Stimulated activated effector memory CD8-positive, alpha-beta T cell treated with anti-CD3 and anti-CD28 coated beads, Interleukin-12 subunit alpha, Interleukin-12 subunit beta, amount 100 ng/mL, for 72 hours (primary cell): ENCODE results near the gene TK2.
"Not testable (repeated sequence)": the region's sequence is repeated elsewhere in the genome, so short reads cannot be mapped to it uniquely, and the experiment has no call there.

ENCODE experiments used
- ATAC-seq: fragments of 150-1000 bp; cut with Tn5 transposase; 2 replicates; pipeline ENCODE4 v1.10.0; 2021
- DNase-seq, 2 donors: peaks; one replicate each; pipeline ENCODE4 v3.0.0; 2021 to 2022; ENCODE audit warnings: low spot score in 2 of 2
- H3K27ac Mint-ChIP-seq: one replicate; pipeline ENCODE4 v1.8.0; 2022; ENCODE audit warnings: mild to moderate bottlenecking, mixed read lengths
- H3K36me3 Mint-ChIP-seq: one replicate; pipeline ENCODE4 v1.8.0; 2022; ENCODE audit warnings: mild to moderate bottlenecking, mixed read lengths
- H3K4me1 Mint-ChIP-seq: one replicate; pipeline ENCODE4 v1.8.0; 2022; ENCODE audit warnings: mixed read lengths
- H3K4me3 Mint-ChIP-seq: one replicate; pipeline ENCODE4 v1.8.0; 2022; ENCODE audit warnings: mild to moderate bottlenecking, mixed read lengths
- H3K9me3 Mint-ChIP-seq: one replicate; pipeline ENCODE4 v1.8.0; 2022; ENCODE audit warnings: mixed read lengths

Gene TK2

DNA sequence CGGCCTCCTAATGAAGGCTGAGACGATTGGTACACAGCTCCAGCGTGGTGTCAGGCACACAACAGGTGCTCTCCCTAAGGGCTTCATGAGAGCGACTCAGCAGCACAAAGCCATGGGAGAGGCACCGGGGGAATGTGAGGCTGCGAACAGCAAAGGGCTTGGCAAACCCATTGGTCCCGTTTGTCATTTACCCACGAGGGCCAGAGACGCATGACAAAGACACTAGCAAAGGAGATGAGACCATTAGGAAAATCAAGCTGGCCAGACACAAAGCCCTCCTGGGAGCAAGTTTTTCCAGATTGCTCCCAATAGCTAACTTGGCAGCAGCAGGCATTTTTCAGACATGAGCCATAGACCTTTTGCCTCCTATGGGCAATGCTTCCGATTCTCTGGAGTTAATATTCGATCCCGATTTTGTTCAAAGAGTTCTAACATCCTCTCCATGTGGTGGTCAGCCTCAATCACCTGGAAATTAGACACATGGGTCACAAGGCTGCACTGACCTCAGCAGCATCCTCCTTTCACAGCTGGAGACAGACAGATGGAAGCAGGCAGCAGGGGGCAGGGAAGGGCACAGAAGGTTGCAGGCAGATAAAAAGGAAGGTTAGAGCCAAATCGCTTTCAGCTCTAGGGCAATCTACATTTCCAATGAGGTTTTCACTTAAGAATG is 38.2 kb downstream of the TK2 start:
- H3K27ac Mint-ChIP-seq, result no peak overlapping the region
- H3K36me3 Mint-ChIP-seq, result peaks cover under 1% of the 10 kb centered on the region
- H3K9me3 Mint-ChIP-seq, result no peaks in the 10 kb centered on the region
- ATAC-seq (no peak), DNase-seq (no peak)
- peaks cover 24% of the 10 kb centered on the region for H3K4me1 Mint-ChIP-seq
- no peak overlapping the region for H3K4me3 Mint-ChIP-seq

DNA sequence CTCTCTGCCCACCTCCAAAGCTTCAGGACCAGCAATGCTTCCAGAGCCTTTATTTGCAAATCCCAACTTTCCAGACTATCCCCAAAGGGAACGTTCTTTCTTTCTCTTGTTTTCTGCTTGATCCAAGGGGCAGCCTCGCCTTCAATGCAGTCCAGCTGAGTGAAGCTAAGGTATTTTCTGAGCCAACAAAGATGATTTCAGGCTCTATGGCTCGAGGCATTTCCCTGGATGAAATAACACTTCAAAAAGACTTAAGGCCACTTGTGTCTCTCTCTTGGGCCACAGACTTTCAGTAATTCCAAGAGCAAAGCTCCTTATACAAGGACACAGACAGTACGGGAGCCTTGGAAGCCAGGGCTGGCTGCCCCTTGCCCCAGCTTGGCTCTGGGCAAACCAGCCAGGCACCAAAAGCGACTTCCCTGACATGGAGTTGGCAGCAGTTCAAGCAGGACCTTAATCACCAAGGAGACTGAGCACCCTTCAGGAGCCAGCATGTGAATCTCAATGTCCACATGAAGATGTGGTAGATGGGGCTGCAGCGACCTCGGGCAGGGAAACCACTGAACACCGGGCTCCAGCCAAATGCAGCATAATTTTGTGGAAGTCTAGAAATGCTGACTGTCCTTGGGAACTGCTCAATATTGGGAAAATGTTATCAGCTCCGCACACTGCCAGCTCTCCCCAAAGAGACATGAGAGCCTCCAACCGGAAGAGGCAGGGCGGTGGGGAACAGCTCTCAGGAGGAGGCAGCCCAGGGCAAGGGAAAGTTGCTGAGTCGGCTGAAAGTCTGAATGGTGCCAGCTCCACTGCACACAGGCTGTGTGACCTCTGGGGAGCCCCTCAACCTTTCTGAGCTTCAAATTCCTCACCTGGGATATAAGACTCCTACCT is 39.0 kb downstream of the TK2 start:
- Mint-ChIP-seq H3K4me3 (no peak overlapping the region), H3K9me3 (no peaks in the 10 kb centered on the region), H3K4me1 (peaks cover 16% of the 10 kb centered on the region), H3K36me3 (no peaks in the 10 kb centered on the region), H3K27ac (no peak overlapping the region)
- DNase-seq (no peak), ATAC-seq (no peak)

DNA sequence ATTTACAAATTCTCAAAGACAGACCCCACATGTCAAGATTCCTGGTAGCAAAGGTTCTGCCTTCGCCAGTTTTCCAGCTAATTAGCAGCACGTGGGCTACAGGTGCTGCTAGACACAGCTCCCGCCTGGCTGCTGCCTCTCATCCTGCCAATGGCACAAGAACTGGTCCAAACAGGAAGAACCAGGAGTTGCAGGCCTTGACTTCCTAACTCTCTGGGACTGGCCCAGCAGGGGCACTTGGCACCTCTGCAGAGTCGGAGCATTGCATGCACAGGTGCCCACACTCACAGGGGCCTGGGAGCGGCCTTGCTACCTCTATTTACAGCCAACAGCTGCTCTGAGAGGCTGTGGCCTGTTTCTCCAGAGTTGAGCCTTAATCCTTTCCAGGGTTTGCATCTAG is 39.6 kb downstream of the TK2 start:
- H3K4me1 Mint-ChIP-seq, result peaks cover 10% of the 10 kb centered on the region
- DNase-seq (no peak), ATAC-seq (no peak)
- H3K27ac Mint-ChIP-seq, result no peak overlapping the region
- H3K36me3 Mint-ChIP-seq, result no peaks in the 10 kb centered on the region
- H3K4me3 Mint-ChIP-seq, result no peak overlapping the region
- no peaks in the 10 kb centered on the region for H3K9me3 Mint-ChIP-seq

DNA sequence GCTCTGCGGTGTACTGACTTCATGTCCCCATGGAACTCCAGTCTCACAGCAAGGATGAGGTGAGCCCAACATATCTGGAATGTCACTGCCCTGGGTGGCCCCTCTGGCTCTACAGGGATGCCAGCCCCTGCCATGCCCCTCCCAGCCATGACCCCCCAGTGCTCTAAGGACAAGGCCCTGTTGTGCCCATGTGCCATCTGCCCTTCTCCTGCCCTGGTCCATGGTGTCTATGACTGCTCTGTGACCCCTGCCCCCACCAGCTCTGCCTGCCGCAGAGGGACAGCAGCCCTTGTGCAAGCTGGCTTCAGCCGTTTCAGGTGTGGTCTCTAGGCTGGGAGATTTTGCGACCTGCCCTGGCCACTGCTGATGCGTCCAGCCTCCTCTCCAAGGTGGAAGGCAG is 40.3 kb downstream of the TK2 start:
- Mint-ChIP-seq H3K4me1 (peaks cover 5% of the 10 kb centered on the region), H3K27ac (no peak overlapping the region), H3K9me3 (no peaks in the 10 kb centered on the region), H3K36me3 (no peaks in the 10 kb centered on the region), H3K4me3 (no peak overlapping the region)
- ATAC-seq (no peak), DNase-seq (no peak)

DNA sequence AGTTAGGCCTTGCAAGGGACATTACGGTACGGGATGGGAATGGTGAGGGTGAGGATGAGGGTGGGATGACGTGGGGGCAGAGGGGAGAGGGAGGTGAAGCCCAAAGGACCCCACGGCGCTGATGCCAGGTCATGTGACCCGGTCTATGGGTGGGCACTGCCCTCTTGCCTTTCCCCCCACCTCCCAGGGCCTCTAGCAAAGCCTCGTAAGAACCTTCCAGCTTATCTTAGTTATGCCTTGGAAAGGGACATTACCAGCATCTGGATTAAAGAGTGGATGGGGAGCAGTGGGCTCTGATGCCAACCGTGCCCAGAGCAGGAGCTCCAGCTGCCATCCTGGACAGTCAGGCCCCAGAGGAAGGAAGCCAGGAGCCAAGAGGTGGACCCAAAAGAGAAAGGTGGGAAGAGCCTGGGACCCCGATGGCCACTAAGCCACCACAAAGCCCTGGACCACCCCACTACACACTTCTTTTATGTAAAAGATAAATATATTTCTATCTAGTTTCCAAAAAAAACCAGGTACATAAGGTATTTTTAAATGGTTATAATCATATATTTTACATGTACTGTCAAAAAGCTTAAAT is 40.9 kb downstream of the TK2 start:
- H3K27ac Mint-ChIP-seq, result no peak overlapping the region
- ATAC-seq, result no peak

DNA sequence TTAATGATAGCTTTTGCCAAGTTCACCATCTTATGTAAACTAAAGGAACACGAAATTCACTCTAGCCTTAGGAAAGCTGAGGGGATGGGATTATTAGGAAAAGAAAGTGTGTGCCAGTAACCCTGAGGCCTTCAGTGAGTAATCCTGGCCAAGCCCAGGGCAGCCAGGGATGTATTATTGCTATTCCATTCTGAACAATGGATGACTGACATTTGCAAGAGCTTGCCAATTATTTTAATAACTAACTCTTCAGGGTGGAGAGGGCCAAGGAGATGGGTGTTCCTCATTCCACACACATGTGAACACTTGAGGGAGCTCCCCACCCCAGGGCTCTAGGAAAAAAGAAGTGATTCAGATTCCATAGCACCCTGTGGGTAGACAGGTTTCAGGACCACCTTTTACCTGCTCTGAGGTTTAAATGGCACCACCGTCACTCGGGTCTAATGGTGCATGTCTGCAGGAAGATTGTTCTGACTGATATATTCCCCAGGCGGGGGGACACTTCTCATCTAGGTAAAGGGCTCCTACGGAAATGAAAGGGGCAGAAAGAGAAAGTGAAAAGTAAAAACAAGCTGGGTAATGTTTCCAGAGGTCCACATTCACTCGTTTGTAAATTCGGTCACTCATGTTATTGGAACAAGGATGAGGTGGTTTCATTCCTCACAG is 41.5 kb downstream of the TK2 start:
- Mint-ChIP-seq H3K9me3 (no peaks in the 10 kb centered on the region), H3K4me1 (peaks cover 6% of the 10 kb centered on the region), H3K36me3 (no peaks in the 10 kb centered on the region), H3K27ac (no peak overlapping the region), H3K4me3 (no peak overlapping the region)
- DNase-seq, result no peak
- peak; percentile 13 for ATAC-seq

More for the DNA sequence above, 40.9 kb downstream of the TK2 start:
- Mint-ChIP-seq H3K36me3 (no peaks in the 10 kb centered on the region), H3K4me3 (no peak overlapping the region), H3K4me1 (peaks cover 5% of the 10 kb centered on the region), H3K9me3 (no peaks in the 10 kb centered on the region)
- DNase-seq, result no peak

DNA sequence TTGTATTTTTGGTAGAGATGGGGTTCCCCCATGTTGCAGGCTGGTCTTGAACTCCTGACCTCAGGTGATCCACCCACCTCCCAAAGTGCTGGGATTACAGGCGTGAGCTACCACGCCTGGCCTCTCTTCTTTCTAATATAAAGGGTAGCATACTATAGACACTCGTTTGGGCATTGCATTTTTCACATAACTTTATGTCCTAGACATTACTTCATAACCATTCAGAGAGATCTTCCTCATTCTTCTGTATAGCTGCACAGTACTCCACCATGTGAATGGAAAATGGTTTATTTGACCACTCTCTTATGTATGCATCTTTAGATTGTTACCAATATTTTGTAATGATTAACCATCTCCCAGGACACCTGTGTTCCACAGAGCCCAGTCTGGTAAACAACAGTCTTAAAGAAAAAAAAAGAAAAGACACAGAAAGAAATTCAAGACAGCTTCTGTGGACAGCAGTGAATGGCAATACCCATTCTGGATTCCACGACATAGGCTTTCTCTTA is 42.1 kb downstream of the TK2 start:
- Mint-ChIP-seq H3K36me3 (no peaks in the 10 kb centered on the region), H3K9me3 (no peaks in the 10 kb centered on the region), H3K27ac (peak overlapping the region; percentile 38), H3K4me1 (peaks cover 11% of the 10 kb centered on the region), H3K4me3 (no peak overlapping the region)
- ATAC-seq, result no peak
- DNase-seq, result no peak

DNA sequence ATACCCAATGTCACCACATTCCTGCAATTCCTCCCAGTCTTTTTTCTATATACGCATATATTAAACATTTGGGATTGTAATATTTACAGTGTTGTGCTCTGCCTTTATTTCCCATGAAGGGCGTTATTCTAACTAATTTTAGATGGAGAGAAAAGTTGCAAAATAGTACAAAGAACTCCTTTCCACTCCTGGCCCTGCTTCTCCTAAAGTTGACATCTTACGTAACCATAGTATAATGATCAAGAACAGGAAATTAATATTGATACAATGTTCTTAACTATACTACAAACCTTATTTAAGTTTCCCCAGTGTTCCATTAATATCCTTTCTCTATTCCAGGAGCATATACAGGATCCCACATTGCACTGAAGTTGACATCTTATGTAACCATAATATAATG is 46.3 kb downstream of the TK2 start:
- H3K27ac Mint-ChIP-seq, result peak overlapping the region; percentile 6

DNA sequence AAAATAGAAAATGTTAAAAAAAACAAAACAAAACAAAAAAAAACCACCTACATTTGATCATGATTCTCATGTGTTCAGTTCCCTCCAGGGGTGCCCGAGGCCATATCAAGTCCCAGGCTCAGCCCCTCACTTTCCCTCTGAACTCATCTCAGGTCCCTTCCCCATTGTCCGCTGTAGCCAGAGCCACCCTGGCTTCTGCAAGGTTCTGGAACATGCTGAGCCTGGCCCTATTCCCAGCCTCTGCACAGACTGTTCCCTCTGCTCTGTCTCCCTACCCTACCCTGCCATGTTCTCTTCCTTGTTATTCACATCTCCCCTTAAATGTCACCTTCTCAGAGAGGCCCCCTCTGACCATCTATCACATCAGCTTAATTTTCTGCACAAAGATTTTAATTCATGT is 46.9 kb downstream of the TK2 start:
- Mint-ChIP-seq H3K36me3 (no peaks in the 10 kb centered on the region), H3K27ac (peak overlapping the region; percentile 6), H3K4me1 (peaks cover 5% of the 10 kb centered on the region), H3K9me3 (no peaks in the 10 kb centered on the region), H3K4me3 (no peak overlapping the region)
- DNase-seq, result no peak
- ATAC-seq, result no peak

More for the DNA sequence above, 46.3 kb downstream of the TK2 start:
- Mint-ChIP-seq H3K9me3 (no peaks in the 10 kb centered on the region), H3K4me1 (peaks cover 5% of the 10 kb centered on the region), H3K4me3 (no peak overlapping the region), H3K36me3 (no peaks in the 10 kb centered on the region)
- DNase-seq, result no peak
- no peak for ATAC-seq

DNA sequence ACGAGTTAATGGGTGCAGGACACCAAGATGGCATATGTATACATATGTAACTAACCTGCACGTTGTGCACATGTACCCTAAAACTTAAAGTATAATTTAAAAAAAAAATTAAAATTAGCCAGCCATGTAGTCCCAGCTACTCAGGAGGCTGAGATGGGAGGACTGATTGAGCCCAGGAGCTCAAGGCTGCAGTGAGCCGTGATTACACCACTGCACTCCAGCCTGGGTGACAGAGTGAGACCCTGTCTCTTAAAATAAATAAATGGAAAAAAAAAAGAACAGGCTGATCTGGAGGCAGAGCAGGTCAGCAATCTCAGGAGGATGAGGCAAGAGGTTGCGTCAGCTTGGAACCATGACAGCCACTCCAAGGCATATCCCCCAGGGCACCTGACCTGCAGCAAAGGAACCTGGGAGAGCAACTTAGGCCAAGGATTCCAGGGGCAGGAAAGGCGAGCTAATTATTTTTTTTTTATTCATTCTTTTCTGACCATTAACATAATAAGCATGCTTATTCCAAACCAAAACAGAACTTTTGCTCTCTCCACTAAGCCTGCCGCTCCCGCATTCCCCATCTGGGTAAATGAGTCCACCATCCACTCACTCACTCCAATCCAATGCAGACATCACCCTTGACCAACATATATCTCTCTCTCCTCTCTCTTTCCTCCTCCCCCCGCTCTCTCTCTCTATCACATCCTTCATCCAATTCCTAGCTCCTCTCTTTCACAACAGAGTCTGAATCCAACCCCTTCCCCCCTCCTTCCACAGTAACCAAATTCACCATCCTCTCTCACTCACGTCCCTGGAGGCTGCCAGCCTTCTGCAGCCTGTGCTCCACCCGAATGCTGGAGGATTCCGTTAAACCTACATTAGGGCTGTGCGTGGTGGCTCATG is 47.7 kb downstream of the TK2 start:
- Mint-ChIP-seq H3K27ac (no peak overlapping the region), H3K9me3 (no peaks in the 10 kb centered on the region), H3K36me3 (no peaks in the 10 kb centered on the region), H3K4me1 (peaks cover 5% of the 10 kb centered on the region), H3K4me3 (no peak overlapping the region)
- ATAC-seq, result no peak
- DNase-seq, result no peak

DNA sequence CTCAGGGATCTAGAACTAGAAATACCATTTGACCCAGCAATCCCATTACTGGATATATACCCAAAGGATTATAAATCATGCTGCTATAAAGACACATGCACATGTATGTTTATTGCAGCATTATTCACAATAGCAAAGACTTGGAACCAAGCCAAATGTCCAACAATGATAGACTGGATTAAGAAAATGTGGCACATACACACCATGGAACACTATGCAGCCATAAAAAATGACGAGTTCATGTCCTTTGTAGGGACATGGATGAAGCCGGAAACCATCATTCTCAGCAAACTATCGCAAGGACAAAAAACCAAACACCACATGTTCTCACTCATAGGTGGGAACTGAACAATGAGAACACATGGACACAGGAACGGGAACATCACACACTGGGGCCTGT is 48.4 kb downstream of the TK2 start:
- not testable (repeated sequence) for H3K4me1 Mint-ChIP-seq, ATAC-seq, DNase-seq, H3K9me3 Mint-ChIP-seq, H3K27ac Mint-ChIP-seq, H3K4me3 Mint-ChIP-seq, H3K36me3 Mint-ChIP-seq

DNA sequence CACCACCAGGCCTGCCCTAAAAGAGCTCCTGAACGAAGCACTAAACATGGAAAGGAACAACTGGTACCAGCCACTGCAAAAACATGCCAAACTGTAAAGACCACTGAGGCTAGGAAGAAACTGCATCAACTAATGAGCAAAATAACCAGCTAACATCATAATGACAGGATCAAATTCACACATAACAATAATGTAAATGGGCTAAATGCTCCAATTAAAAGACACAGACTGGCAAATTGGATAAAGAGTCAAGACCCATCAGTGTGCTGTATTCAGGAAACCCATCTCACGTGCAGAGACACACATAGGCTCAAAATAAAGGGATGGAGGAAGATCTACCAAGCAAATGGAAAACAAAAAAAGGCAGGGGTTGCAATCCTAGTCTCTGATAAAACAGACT is 52.0 kb downstream of the TK2 start:
- not testable (repeated sequence) for H3K4me1 Mint-ChIP-seq, H3K27ac Mint-ChIP-seq, H3K9me3 Mint-ChIP-seq, ATAC-seq, H3K36me3 Mint-ChIP-seq, DNase-seq, H3K4me3 Mint-ChIP-seq

DNA sequence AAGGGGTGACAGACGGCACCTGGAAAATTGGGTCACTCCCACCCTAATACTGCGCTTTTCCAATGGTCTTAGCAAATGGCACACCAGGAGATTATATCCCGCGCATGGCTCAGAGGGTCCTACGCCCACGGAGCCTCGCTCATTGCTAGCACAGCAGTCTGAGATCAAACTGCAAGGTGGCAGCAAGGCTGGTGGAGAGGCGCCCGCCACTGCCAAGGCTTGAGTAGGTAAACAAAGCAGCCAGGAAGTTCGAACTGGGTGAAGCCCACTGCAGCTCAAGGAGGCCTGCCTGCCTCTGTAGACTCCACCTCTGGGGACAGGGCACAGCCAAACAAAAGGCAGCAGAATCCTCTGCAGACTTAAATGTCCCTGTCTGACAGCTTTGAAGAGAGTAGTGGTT is 53.7 kb downstream of the TK2 start:
- not testable (repeated sequence) for H3K27ac Mint-ChIP-seq, H3K36me3 Mint-ChIP-seq, H3K9me3 Mint-ChIP-seq, H3K4me3 Mint-ChIP-seq, ATAC-seq, DNase-seq, H3K4me1 Mint-ChIP-seq

DNA sequence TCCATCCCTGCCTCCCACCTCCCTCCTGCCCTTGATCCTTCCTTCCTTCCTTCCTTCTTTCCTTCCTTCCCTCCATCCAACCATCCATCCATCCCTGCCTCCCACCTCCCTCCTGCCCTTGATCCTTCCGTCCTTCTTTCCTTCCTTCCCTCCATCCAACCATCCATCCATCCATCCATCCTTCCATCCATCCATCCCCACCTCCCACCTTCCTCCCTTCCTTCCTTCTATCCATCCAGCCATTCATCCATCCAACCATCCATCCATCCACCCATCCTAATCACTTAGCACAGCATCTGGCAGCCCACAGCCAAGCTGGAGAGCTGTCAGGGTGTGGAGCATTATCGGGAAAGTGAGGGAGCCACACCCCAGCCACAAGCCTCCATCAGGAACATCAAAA is 54.5 kb downstream of the TK2 start:
- Mint-ChIP-seq H3K27ac (no peak overlapping the region), H3K36me3 (no peaks in the 10 kb centered on the region), H3K9me3 (no peaks in the 10 kb centered on the region), H3K4me3 (no peak overlapping the region), H3K4me1 (peaks cover 7% of the 10 kb centered on the region)
- DNase-seq (no peak), ATAC-seq (no peak)
